KOPT-K1 (cell line): ENCODE measurements around the gene SLCO3A1.
"Not testable (repeated sequence)": the region's sequence is repeated elsewhere in the genome, so short reads cannot be mapped to it uniquely, and the experiment has no call there.

Source experiments
- H3K27ac ChIP-seq: fragments of 200-600 bp; sonication (generic); 2 replicates; pipeline ENCODE4 v1.5.1; 2016; ENCODE audit warnings: antibody characterized with exemption, mild to moderate bottlenecking, low read depth, low read length; ENCODE audit not compliant: poor library complexity, severe bottlenecking
- H3K36me3 ChIP-seq: fragments of 200-600 bp; sonication (generic); 2 replicates; pipeline ENCODE4 v1.5.1; 2017; ENCODE audit warnings: antibody characterized with exemption, mild to moderate bottlenecking, low read length, moderate library complexity; ENCODE audit not compliant: insufficient read depth
- H3K9me3 ChIP-seq: fragments of 200-600 bp; sonication (generic); 2 replicates; pipeline ENCODE4 v1.5.1; 2017; ENCODE audit warnings: antibody characterized with exemption, low read length, mild to moderate bottlenecking; ENCODE audit not compliant: insufficient read depth, poor library complexity, severe bottlenecking

SLCO3A1 gene

DNA sequence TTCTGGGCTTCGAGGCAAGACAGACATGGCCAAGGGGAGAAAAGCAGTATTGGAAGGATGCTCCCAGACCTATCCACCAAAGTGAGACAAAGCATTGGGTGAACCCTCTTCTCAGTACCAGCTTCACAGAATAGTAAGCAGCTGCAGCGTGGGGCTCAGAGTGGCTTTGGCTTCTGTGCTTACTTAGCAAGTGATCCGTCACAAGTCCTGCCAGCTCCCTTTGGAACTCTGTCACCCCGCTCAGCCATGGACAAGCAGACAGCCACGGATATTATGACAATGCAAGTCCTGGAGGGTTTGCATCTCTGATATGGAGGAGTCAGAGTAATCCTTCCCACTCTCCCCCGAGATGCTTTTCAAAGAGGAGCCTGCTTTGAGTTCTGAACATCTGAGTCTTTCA lies 90.8 kb downstream of the SLCO3A1 start:
- no peaks in the 10 kb centered on the region for H3K9me3 ChIP-seq
- H3K27ac ChIP-seq, result no peak overlapping the region
- H3K36me3 ChIP-seq, result no peaks in the 10 kb centered on the region

DNA sequence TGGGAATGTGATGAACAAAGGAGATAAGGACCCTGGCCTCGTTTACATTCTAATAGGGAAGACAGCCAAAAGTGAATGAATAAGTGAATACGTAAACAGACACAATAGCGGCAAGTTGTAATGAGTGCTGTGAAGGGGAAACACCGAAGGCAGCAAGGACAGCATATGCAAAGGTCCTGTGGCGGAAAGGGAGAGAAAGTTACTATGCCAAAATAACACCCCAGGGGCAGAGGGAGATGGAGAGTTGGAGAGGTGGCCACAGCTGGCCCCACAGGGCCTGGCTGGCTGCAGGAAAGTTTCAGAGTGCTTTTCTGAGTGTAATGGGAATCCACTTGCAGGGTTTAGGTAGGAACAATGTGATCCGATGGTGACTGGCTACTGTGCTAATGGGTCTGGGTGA lies 91.9 kb downstream of the SLCO3A1 start:
- Histone ChIP-seq H3K36me3 (no peaks in the 10 kb centered on the region), H3K9me3 (no peaks in the 10 kb centered on the region), H3K27ac (no peak overlapping the region)

DNA sequence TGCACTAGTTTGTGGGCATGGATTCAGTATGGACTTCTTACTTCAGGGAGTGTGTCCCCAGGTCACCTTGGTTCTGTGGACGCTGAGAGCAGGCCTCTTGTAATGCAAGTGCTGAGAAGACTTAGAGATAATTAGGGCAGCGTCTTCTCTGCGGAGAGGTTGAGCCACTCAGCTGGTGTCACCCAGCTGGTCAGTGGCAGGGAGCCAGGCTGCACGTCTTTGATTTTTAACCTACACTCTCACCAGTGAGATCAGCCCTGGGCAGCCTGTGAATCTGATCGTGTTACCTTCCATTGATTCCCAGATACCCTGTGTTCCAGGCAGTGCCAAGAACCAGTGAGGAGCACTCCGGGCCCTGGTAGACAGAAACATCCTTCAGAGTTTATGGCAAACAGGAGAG lies 92.6 kb downstream of the SLCO3A1 start:
- Histone ChIP-seq H3K9me3 (no peaks in the 10 kb centered on the region), H3K36me3 (no peaks in the 10 kb centered on the region), H3K27ac (no peak overlapping the region)

DNA sequence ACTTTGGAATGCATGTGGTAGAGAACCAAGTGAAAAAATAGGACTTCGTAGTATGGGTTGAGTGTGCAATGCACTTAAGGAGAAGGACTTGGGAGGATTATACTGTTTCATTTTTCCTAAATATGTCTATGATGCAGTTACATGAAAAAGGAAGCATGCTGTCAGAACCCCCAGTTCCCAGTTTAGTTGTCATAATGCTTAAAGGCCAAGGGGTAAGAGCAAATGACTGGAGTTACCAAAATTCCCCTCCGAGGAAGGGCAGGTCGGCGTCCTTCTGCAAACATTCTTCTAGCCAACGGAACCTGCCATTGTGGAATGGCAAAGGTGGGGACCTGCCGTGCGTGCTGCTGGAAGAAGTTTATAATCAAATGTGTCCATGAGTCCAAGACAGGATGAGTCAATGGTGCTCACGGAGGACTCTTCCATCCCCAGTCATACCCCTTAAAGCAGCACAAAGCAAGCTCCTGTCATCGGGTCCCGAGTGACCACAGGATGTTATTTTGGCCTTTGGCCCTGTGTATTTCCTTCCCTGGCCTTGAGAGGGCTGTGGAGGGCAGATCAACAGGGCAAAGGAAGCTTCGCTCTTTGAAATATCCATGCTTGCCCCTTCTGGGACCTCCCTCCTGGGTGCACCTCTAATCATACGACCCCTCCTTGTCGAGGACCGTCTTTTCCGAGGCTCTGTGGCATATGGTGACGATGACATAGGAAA lies 93.2 kb downstream of the SLCO3A1 start:
- Histone ChIP-seq H3K36me3 (no peaks in the 10 kb centered on the region), H3K9me3 (no peaks in the 10 kb centered on the region), H3K27ac (no peak overlapping the region)

DNA sequence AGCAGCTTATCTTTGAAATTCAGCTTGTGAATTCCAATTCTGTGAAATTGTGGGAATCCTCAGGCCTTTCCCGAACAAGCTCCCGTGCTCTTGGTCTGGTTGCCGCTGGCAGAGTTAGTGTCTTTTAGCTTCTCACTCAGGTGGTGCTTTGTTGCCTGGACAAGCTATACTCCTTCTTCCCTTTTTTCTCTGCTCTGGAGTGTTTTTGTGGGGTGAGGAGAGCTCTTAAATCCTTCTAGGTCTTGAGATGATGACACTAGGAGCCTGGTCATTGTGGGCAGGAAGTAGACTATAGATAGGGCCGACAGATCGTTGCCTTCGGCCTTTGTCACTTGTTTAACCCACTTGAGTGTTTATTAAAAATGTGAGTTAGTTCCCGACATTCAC lies 93.8 kb downstream of the SLCO3A1 start:
- Histone ChIP-seq H3K9me3 (no peaks in the 10 kb centered on the region), H3K27ac (no peak overlapping the region), H3K36me3 (no peaks in the 10 kb centered on the region)

DNA sequence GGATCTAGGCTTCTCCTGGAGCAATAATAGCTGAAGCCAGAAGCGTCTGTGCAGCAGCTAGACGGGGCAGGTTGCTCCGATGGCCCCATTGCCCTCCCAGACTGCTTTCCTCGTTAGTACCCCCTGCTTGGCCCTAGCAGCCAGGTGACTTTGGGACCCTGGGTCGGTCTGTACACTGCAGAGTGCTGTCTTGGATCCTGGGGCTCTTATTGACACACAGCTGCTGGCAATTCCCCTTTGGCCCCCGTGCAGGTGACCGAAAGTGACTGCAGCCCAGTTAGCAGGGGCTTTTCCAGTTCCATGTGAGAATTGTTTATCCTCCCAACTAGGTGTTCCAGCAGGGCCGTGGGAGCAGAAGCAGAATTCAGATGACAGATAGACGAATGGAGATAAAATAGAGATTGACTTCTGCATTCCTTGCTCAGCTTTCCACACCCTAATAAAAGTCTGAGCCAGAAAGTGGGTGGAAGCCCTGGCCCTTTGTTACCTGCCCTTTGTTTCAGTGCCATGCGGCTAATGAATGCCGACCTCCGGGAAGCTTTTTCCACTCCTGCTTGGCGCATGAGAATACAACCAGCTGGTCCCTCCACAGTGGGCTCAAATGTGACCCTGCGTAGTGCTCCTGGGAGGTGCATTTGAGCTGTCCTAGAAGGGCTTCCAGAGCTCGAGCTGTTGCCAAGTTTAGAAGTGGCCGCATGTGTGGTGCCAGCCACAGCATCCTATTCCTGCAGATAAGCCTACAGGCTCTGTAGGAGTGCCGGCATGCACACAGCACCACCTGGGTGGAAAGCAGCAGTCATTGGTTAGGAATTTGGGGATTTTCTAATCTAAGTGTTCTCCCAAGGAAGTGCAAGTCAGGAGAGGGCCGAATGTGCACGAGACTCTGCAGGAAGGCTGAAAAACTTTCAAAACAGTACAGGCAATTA lies 94.4 kb downstream of the SLCO3A1 start:
- H3K36me3 ChIP-seq, result no peaks in the 10 kb centered on the region
- H3K27ac ChIP-seq, result no peak overlapping the region
- no peaks in the 10 kb centered on the region for H3K9me3 ChIP-seq

DNA sequence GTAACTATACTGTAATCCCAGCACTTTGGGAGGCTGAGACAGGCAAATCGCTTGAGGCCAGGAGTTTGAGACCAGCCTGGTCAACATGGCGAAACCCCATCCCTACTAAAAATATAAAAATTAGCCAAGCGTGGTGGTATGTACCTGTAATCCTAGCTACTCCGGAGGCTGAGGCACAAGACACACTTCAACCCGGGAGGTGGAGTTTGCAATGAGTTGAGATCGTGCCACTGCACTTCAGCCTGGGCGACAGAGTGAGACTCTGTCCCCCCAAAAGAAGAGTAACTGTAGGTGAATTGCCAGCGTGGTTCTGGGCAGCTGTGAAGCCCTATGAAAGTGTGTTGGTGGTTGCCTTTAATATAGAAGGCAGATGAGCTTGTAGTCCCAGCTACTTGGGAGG lies 95.9 kb downstream of the SLCO3A1 start:
- Histone ChIP-seq H3K36me3 (no peaks in the 10 kb centered on the region), H3K27ac (no peak overlapping the region), H3K9me3 (no peaks in the 10 kb centered on the region)

DNA sequence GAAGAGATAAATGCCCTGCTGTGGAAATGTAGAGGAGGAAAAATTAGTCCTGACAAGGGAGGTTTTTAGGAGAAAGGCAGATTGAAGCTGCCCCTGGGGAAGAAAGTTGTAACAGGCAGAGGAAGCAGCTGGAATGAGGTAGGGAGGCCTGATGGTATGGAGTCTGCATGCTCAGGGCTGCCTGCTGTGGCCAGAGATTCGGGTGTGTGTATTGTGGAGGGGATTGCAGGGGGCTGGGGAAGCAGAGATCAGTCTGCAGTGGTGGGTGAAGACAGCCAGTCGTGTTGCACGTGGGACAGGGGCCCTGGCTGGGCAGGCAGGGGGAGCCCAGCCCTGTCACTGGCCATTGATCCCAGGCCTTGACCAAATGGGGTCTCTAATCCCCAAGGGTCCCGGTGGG lies 96.5 kb downstream of the SLCO3A1 start:
- Histone ChIP-seq H3K27ac (no peak overlapping the region), H3K9me3 (no peaks in the 10 kb centered on the region), H3K36me3 (no peaks in the 10 kb centered on the region)

DNA sequence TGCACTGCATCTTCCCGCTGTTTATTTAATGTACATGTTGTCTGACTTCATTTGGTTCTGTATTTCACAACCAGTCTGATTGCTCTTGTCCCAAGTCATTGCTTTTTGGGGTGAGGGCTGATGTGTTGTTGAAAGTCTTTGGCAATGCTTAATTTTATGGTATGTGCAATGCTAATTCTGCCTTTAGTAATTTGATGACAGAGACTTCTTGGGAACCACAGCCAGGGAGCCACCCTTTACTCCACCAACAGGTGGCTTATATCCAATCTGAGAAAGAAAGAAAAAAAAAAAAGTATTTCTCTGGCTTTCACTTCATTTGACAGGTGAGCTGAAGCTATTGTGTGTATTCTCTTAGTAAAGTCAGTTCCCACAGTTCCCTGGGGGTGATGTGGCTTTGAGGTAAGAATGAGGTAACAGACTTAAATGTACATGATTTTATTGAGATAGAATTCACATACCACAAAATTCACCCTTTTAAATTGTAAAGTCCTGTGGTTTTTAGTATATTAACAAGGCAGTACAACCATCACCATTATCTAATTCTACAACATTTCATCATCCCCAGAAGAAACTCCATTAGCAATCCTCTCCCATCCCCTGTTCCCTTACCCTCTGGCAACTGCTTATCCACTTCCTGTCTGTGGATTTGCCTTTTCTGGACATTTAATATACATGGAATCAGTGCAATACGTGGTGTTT lies 97.3 kb downstream of the SLCO3A1 start:
- no peak overlapping the region for H3K27ac ChIP-seq
- H3K9me3 ChIP-seq, result no peaks in the 10 kb centered on the region
- no peaks in the 10 kb centered on the region for H3K36me3 ChIP-seq

DNA sequence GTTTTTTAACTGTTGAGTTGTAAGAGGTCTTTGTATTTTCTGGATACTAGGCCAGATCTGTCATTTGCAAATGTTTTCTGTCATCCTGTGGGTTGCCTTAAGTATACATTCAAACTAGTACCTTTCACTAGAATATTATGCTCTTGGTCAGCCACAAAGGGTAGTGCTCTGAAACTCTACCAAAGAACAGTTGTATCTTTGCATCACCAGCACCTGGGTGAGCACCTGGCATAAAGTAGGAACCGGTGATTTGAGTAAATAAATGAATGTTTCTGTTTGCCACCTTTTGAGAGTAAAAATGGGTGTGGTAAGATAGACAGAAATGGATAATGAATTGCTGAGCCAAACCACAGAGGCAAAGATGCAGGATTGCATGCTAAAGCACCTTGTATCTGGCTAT lies 98.7 kb downstream of the SLCO3A1 start:
- no peaks in the 10 kb centered on the region for H3K9me3 ChIP-seq
- no peak overlapping the region for H3K27ac ChIP-seq
- H3K36me3 ChIP-seq, result no peaks in the 10 kb centered on the region

DNA sequence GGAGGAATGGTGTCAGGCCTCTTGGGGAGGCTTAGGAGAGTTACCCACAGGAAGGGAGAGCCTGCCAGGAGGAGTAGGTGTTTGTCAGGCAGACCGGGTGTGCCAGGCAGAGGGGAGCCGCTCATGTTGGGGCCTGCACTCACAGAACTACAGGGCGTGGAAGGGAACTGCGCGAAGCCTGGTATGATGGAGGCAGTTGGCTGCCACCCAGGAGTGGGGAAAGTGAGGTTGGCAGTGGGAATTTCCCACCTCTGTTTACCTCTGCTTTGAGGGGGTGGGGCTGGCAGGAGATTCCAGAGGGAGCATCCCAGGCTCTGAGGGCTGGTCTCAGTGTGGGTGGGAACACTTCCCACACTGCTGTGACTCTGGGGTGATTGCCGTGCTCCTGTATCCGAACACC lies 99.9 kb downstream of the SLCO3A1 start:
- Histone ChIP-seq H3K27ac (no peak overlapping the region), H3K36me3 (no peaks in the 10 kb centered on the region), H3K9me3 (no peaks in the 10 kb centered on the region)

DNA sequence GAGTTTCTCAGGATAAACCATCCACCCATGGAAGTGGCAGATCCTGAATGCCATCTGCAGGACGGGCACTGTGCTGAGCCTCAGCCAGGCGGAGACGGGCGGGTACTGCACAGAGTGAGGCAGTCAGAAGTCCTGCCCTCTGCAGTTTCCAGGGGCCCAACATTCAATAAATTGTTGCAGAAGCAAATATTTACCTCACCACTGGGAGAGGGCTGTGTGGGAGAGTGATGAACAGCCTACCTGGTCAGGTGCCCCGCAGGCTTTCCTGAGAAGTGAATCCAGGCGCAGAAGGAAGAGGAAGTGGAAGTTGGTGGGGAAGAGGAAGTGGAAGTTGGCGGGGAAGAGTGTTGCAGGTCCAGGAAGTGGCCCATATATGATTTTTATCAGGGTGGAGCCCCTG lies 100.8 kb downstream of the SLCO3A1 start:
- H3K9me3 ChIP-seq, result no peaks in the 10 kb centered on the region
- H3K36me3 ChIP-seq, result no peaks in the 10 kb centered on the region
- H3K27ac ChIP-seq, result no peak overlapping the region

DNA sequence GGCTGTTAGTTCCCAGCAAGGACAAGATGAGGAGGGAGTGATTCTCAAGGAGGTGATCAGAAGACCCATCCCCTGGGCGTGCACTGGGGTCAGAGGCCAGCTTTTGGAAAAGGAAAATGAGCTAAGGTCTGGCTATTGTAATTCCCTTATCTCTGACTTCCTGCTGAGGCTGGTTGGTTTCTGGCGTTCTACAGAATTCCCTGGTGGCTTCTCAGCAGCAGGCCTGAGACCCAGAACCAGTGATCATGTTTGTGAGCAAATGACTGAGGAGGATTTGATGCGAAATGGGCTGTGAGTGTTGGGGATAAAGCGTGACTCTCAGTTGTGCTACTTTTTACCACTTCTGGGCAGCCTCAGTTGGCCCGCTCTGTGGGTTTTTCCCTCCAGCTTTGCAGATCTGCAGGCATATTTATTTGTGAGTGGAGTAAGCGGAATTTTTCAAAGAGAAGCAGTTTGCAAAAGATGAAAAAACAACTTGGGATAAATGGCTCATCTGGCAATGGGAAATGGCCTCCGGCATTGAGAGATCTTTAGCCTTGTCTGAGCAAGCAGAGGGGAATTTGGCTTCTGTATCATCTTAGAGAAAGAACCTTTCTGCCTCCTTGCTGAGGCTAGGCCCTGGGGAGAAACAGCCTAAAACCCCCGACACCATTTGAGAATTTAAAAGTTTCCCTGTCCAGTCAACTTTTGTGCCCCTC lies 102.7 kb downstream of the SLCO3A1 start:
- H3K36me3 ChIP-seq, result no peaks in the 10 kb centered on the region
- H3K27ac ChIP-seq, result no peak overlapping the region
- no peaks in the 10 kb centered on the region for H3K9me3 ChIP-seq

DNA sequence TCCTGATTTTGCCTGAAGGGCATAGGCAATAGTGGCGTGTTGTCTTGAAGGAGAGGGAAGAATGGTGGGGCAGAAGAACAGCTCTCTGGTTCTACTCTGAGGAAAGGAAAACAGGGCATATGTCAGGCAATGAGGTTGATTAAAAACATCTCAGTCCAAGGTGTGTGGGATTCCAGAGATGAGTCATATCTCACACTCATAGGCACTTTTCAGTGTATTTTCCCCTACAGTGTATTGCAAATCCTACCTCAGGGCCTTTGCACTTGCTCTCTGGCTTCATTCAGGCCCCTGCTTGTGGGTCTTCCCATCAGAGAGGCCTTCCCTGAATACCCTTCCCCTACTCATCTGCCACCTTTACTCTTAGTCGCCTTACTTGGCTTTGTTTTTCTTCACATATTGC lies 107.8 kb downstream of the SLCO3A1 start:
- Histone ChIP-seq H3K27ac (no peak overlapping the region), H3K36me3 (no peaks in the 10 kb centered on the region), H3K9me3 (no peaks in the 10 kb centered on the region)

DNA sequence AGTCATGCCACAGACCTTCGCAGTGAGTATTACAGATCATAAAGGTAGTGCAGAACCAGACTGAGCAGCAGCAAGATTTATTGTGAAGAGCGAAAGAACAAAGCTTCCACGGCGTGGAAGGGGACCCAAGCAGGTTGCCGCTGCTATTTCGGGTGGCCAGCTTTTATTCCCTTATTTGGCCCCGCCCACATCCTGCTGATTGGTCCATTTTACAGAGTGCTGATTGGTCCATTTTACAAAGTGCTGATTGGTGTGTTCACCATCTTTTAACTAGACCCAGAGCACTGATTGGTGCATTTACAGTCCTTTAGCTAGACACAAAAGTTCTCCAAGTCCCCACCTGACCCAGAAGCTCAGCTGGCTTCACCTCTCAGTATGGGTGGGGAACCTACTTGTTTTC lies 110.2 kb downstream of the SLCO3A1 start:
- H3K27ac ChIP-seq, result not testable (repeated sequence)

More for the DNA sequence above, 110.2 kb downstream of the SLCO3A1 start:
- H3K9me3 ChIP-seq, H3K36me3 ChIP-seq: not testable (repeated sequence)
